Hepatocyte (in vitro differentiated cells): ENCODE measurements around the gene ANKRD1. TPM values are rescaled to one million over a fixed set of nuclear protein-coding genes. Genes with fewer than 3 reads are reported as not detected.

Experiments used
- DNase-seq: peaks from one replicate; pipeline ENCODE4 v3.0.0-alpha.2; 2016; ENCODE audit warnings: low spot score
- H2AFZ ChIP-seq: fragments of 200-600 bp; sonication (generic); 2 replicates; pipeline ENCODE4 v1.6.0; 2016; ENCODE audit warnings: antibody characterized with exemption, mild to moderate bottlenecking
- H3K27ac ChIP-seq: fragments of 200-600 bp; sonication (generic); 2 replicates; pipeline ENCODE4 v1.5.1; 2016; ENCODE audit warnings: mild to moderate bottlenecking
- H3K27me3 ChIP-seq: fragments of 200-600 bp; sonication (generic); 2 replicates; pipeline ENCODE4 v1.6.1; 2016
- H3K36me3 ChIP-seq: fragments of 200-600 bp; sonication (generic); replicated peaks from 2 replicates; pipeline ENCODE4 v1.5.1; 2016; ENCODE audit warnings: low read depth; ENCODE audit not compliant: insufficient read depth
- H3K4me1 ChIP-seq: fragments of 200-600 bp; sonication (generic); 2 replicates; pipeline ENCODE4 v1.5.1; 2016; ENCODE audit warnings: mild to moderate bottlenecking, moderate library complexity; ENCODE audit not compliant: insufficient read depth
- H3K4me2 ChIP-seq: fragments of 200-600 bp; sonication (generic); 2 replicates; pipeline ENCODE4 v1.6.0; 2016
- H3K4me3 ChIP-seq: fragments of 200-600 bp; sonication (generic); 2 replicates; pipeline ENCODE4 v1.5.1; 2016; ENCODE audit warnings: mild to moderate bottlenecking
- H3K79me2 ChIP-seq: fragments of 200-600 bp; sonication (generic); 2 replicates; pipeline ENCODE4 v1.6.0; 2017; ENCODE audit warnings: mild to moderate bottlenecking
- H3K9me2 ChIP-seq: fragments of 200-600 bp; sonication (generic); replicated peaks from 2 replicates; pipeline ENCODE4 v1.6.0; 2017; ENCODE audit warnings: mild to moderate bottlenecking; ENCODE audit not compliant: insufficient read depth
- H3K9me3 ChIP-seq: fragments of 200-600 bp; sonication (generic); 2 replicates; pipeline ENCODE4 v1.5.1; 2016; ENCODE audit warnings: low read depth, mild to moderate bottlenecking
- H4K20me1 ChIP-seq: fragments of 200-600 bp; sonication (generic); 2 replicates; pipeline ENCODE4 v1.6.0; 2016; ENCODE audit warnings: mild to moderate bottlenecking; ENCODE audit not compliant: insufficient read depth, poor library complexity, severe bottlenecking
- CTCF ChIP-seq: fragments of 200-600 bp; sonication (generic); IDR thresholded peaks from 2 replicates; pipeline ENCODE4 v1.5.1; 2016; ENCODE audit warnings: antibody characterized with exemption, mild to moderate bottlenecking; ENCODE audit not compliant: poor library complexity
- EZH2 ChIP-seq: fragments of 200-600 bp; sonication (generic); IDR thresholded peaks from 2 replicates; pipeline ENCODE4 v1.6.1; 2016; ENCODE audit warnings: antibody characterized with exemption, mild to moderate bottlenecking, borderline replicate concordance
- EZH2phosphoT487 ChIP-seq: fragments of 200-600 bp; sonication (generic); IDR thresholded peaks from one replicate; pipeline ENCODE4 v1.6.1; 2018; ENCODE audit warnings: antibody characterized with exemption, mild to moderate bottlenecking, low read depth, moderate library complexity; ENCODE audit not compliant: unreplicated experiment, severe bottlenecking
- WGBS: methylation state at CpG from one replicate; pipeline ENCODE4 v1.1.6; 2016; ENCODE audit warnings: low lambda C conversion rate; ENCODE audit errors: missing lambda C conversion rate; 5-methylcytosine and 5-hydroxymethylcytosine counted together
- polyA plus RNA-seq: library from polyadenylated mRNA; unstranded; fragments of >200 nt; fragmentation: Nextera tagmentation; extraction: Ambion mirVana; gene quantifications from 2 replicates; pipeline ENCODE4 v1.2.1, GENCODE V29; 2016
- total RNA-seq: library from RNA; depleted of rRNA; stranded (reverse); fragments of >200 nt; gene quantifications from 2 replicates; pipeline ENCODE4 v1.2.3, GENCODE V29; 2014

Gene ANKRD1
- total and polyA plus RNA-seq, 2 experiments from 2014 or later: 43.4 to 105 TPM

DNA sequence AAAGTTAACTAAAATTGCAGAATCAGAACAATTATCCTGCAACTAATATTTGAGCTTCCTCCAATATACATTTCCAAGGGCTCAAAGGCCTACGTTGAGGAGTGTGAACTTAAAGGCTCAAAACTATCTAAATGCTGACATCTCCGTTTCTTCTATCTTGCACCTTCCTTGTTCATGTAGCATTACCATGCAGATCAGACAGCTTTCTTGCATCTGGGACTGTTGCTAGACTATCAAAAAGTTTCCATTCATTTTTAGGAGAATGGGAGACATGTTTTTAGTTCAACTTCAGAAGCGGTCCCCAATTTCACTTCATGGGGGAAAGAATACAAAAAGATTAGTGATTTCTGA is 2.9 kb downstream of the ANKRD1 start:
- Histone ChIP-seq H3K9me2 (no peaks in the 10 kb centered on the region), H3K4me1 (peaks cover 6% of the 10 kb centered on the region), H2AFZ (no peak overlapping the region), H3K36me3 (no peaks in the 10 kb centered on the region), H3K4me2 (peak overlapping the region; percentile 8), H3K27me3 (no peaks in the 10 kb centered on the region), H4K20me1 (no peaks in the 10 kb centered on the region), H3K9me3 (no peaks in the 10 kb centered on the region), H3K79me2 (no peaks in the 10 kb centered on the region), H3K27ac (peak overlapping the region; percentile 2), H3K4me3 (no peak overlapping the region)
- no peak for DNase-seq
- WGBS: 71% methylated on average over 3 of the region's 3 CpGs
- TF ChIP-seq EZH2phosphoT487 (no peak), EZH2 (no peak), CTCF (no peak)

DNA sequence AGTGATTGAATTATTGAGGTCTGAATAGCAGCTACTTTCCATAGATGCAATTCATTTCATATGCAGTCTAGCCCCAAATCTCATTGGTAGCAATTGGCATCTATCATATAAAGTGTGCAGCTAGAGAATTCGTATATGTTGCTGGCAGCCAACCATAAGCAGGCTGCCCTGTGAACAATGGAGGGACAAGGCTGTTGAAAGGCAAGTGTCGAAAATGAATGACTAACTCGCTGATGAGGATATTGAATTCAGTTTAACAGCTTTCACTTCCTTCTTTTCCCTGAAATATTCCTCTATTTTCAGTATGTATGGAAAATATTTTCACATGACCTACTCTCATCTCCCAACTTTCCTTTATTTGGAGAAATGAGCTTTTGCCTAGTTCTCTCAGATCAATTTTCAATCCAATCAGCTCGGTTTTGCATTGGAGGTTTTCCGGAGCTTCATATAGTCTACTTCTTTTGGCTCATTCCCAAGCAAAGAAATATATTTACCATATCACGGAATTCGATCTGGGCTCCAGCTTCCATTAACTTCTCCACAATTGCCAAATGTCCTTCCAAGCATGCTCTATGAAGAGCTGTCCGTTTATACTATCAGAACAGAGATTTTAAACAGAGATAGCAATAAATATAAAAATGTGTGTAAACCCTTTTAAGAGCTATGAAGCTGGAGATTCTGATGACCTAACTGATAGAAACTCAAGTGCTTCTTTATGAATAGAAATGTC is 3.5 kb downstream of the ANKRD1 start:
- Histone ChIP-seq H3K9me3 (no peaks in the 10 kb centered on the region), H3K36me3 (no peaks in the 10 kb centered on the region), H3K4me3 (no peak overlapping the region), H3K9me2 (no peaks in the 10 kb centered on the region), H3K79me2 (no peaks in the 10 kb centered on the region), H3K4me2 (peak overlapping the region; percentile 8), H3K27ac (peak overlapping the region; percentile 33), H2AFZ (no peak overlapping the region), H3K4me1 (peaks cover 6% of the 10 kb centered on the region), H3K27me3 (no peaks in the 10 kb centered on the region), H4K20me1 (no peaks in the 10 kb centered on the region)
- TF ChIP-seq CTCF: no peak
- TF ChIP-seq EZH2phosphoT487: no peak
- TF ChIP-seq EZH2: no peak
- DNase-seq: no peak
- WGBS: 64% methylated on average over 8 of the region's 8 CpGs

- Histone ChIP-seq H3K79me2 (no peaks in the 10 kb centered on the region), H3K36me3 (no peaks in the 10 kb centered on the region), H3K9me2 (no peaks in the 10 kb centered on the region), H3K27me3 (no peaks in the 10 kb centered on the region), H3K27ac (no peak overlapping the region), H2AFZ (no peak overlapping the region), H3K4me2 (no peak overlapping the region), H4K20me1 (no peaks in the 10 kb centered on the region), H3K9me3 (no peaks in the 10 kb centered on the region), H3K4me1 (peaks cover 3% of the 10 kb centered on the region), H3K4me3 (no peak overlapping the region)
- no peak for DNase-seq
- no peak for TF ChIP-seq EZH2phosphoT487
- TF ChIP-seq EZH2: no peak
- no peak for TF ChIP-seq CTCF
- 88% methylated on average over 6 of the region's 6 CpGs for WGBS
Observed at GRCh38 chr10:90916392-90917237, 4.3 kb downstream of the ANKRD1 start.
